H9 (cell line): ENCODE measurements around the gene R3HCC1L. TPM values are rescaled to one million over a fixed set of nuclear protein-coding genes. Genes with fewer than 3 reads are reported as not detected.

Experiments used
- DNase-seq: peaks from one replicate; pipeline ENCODE4 v3.0.0-alpha.2; 2017
- H2AFZ ChIP-seq: one replicate; pipeline ENCODE4 v1.6.1; 2013; ENCODE audit warnings: mild to moderate bottlenecking, low read length, control low read depth, moderate library complexity
- H2AK5ac ChIP-seq: 2 replicates; pipeline ENCODE4 v1.6.1; 2013; ENCODE audit warnings: low read length, control low read depth, mixed read lengths; ENCODE audit not compliant: insufficient read length
- H2BK120ac ChIP-seq: one replicate; pipeline ENCODE4 v1.6.1; 2013; ENCODE audit warnings: low read depth, mild to moderate bottlenecking, low read length, control low read depth, inconsistent platforms; ENCODE audit not compliant: poor library complexity, severe bottlenecking
- H2BK12ac ChIP-seq: 2 replicates; pipeline ENCODE4 v1.6.1; 2013; ENCODE audit warnings: low read length, control low read depth, mixed read lengths, low read depth; ENCODE audit not compliant: insufficient read length
- H2BK15ac ChIP-seq: 2 replicates; pipeline ENCODE4 v1.6.1; 2013; ENCODE audit warnings: low read depth, low read length, control low read depth
- H2BK20ac ChIP-seq: one replicate; pipeline ENCODE4 v1.6.1; 2013; ENCODE audit warnings: low read depth, mild to moderate bottlenecking, low read length, control low read depth, inconsistent platforms; ENCODE audit not compliant: poor library complexity, severe bottlenecking
- H2BK5ac ChIP-seq: 2 replicates; pipeline ENCODE4 v1.6.1; 2013; ENCODE audit warnings: low read length, control low read depth, mixed read lengths; ENCODE audit not compliant: insufficient read length
- H3K14ac ChIP-seq: 2 replicates; pipeline ENCODE4 v1.6.1; 2013; ENCODE audit warnings: low read length, control low read depth; ENCODE audit not compliant: insufficient read depth
- H3K18ac ChIP-seq: 2 replicates; pipeline ENCODE4 v1.6.1; 2013; ENCODE audit warnings: low read depth, mild to moderate bottlenecking, mixed read lengths, low read length, control low read depth; ENCODE audit not compliant: insufficient read length
- H3K23ac ChIP-seq: 2 replicates; pipeline ENCODE4 v1.6.1; 2013; ENCODE audit warnings: low read length, control low read depth, mixed read lengths, low read depth; ENCODE audit not compliant: insufficient read length
- H3K23me2 ChIP-seq: 2 replicates; pipeline ENCODE4 v1.6.1; 2013; ENCODE audit warnings: low read depth, mild to moderate bottlenecking, mixed read lengths, low read length, control low read depth; ENCODE audit not compliant: insufficient read length, poor library complexity, severe bottlenecking
- H3K27ac ChIP-seq: 2 replicates; pipeline ENCODE4 v1.5.1; 2013; ENCODE audit warnings: low read length, control low read depth, mixed read lengths, low read depth; ENCODE audit not compliant: insufficient read length
- H3K27me3 ChIP-seq: 2 replicates; pipeline ENCODE4 v1.6.1; 2013; ENCODE audit warnings: low read length, control low read depth, inconsistent platforms; ENCODE audit not compliant: insufficient read depth
- H3K4ac ChIP-seq: 2 replicates; pipeline ENCODE4 v1.6.1; 2013; ENCODE audit warnings: low read depth, mild to moderate bottlenecking, control low read depth, inconsistent platforms, low read length, moderate library complexity
- H3K4me1 ChIP-seq: 2 replicates; pipeline ENCODE4 v1.6.1; 2013; ENCODE audit warnings: low read length, control low read depth, inconsistent platforms; ENCODE audit not compliant: insufficient read depth
- H3K4me2 ChIP-seq: 2 replicates; pipeline ENCODE4 v1.6.1; 2013; ENCODE audit warnings: low read length, control low read depth, mixed read lengths; ENCODE audit not compliant: insufficient read length, insufficient read depth
- H3K56ac ChIP-seq: 2 replicates; pipeline ENCODE4 v1.6.1; 2013; ENCODE audit warnings: low read depth, mild to moderate bottlenecking, mixed read lengths, low read length, control low read depth; ENCODE audit not compliant: insufficient read length
- H3K79me1 ChIP-seq: 2 replicates; pipeline ENCODE4 v1.6.1; 2013; ENCODE audit warnings: low read depth, mild to moderate bottlenecking, moderate library complexity, low read length, control low read depth, inconsistent platforms; ENCODE audit not compliant: insufficient read depth, poor library complexity, severe bottlenecking
- H3K79me2 ChIP-seq: 2 replicates; pipeline ENCODE4 v1.6.1; 2013; ENCODE audit warnings: low read length, control low read depth, inconsistent platforms; ENCODE audit not compliant: insufficient read depth
- H3K9ac ChIP-seq: 2 replicates; pipeline ENCODE4 v1.6.1; 2013; ENCODE audit warnings: low read length, control low read depth, mixed read lengths; ENCODE audit not compliant: insufficient read length; ENCODE audit errors: extremely low read depth
- H3K9me3 ChIP-seq: one replicate; pipeline ENCODE4 v1.6.1; 2013; ENCODE audit warnings: low read depth, low read length, inconsistent platforms; ENCODE audit not compliant: control insufficient read depth
- H3T11ph ChIP-seq: one replicate; pipeline ENCODE4 v1.6.1; 2013; ENCODE audit warnings: mild to moderate bottlenecking, low read length, control low read depth, inconsistent platforms
- H4K20me1 ChIP-seq: one replicate; pipeline ENCODE4 v1.6.1; 2013; ENCODE audit not compliant: control insufficient read depth, insufficient read length, insufficient read depth
- H4K5ac ChIP-seq: 2 replicates; pipeline ENCODE4 v1.6.1; 2013; ENCODE audit warnings: low read depth, mild to moderate bottlenecking, mixed read lengths, low read length, control low read depth; ENCODE audit not compliant: insufficient read length
- H4K8ac ChIP-seq: replicated peaks from 2 replicates; pipeline ENCODE4 v1.6.1; 2013; ENCODE audit warnings: low read length, control low read depth, mixed read lengths, low read depth; ENCODE audit not compliant: insufficient read length
- H4K91ac ChIP-seq: 2 replicates; pipeline ENCODE4 v1.6.1; 2013; ENCODE audit warnings: low read depth, mild to moderate bottlenecking, moderate library complexity, mixed read lengths, low read length, control low read depth; ENCODE audit not compliant: insufficient read length
- H3K27ac Mint-ChIP-seq, 3 experiments: 2 replicates in 2 of 3; 3 replicates in 1 of 3; pipeline ENCODE4 v1.8.0; 2020 to 2021; ENCODE audit warnings: mixed read lengths in 3 of 3, mild to moderate bottlenecking in 1 of 3, moderate library complexity in 1 of 3
- H3K27me3 Mint-ChIP-seq: 2 replicates; pipeline ENCODE4 v1.8.0; 2021; ENCODE audit warnings: low read depth, mild to moderate bottlenecking, moderate library complexity, mixed read lengths
- H3K36me3 Mint-ChIP-seq, 3 experiments: 2 replicates in 2 of 3; 3 replicates in 1 of 3; pipeline ENCODE4 v1.8.0; 2020 to 2021; ENCODE audit warnings: low read depth in 3 of 3, mixed read lengths in 3 of 3; ENCODE audit not compliant: insufficient read depth in 1 of 3
- H3K4me1 Mint-ChIP-seq, 2 experiments: 2 replicates each; pipeline ENCODE4 v1.8.0; 2020; ENCODE audit warnings: mixed read lengths in 2 of 2
- H3K4me3 Mint-ChIP-seq, 2 experiments: 2 replicates in 1 of 2; 3 replicates in 1 of 2; pipeline ENCODE4 v1.8.0; 2020 to 2021; ENCODE audit warnings: mild to moderate bottlenecking in 2 of 2, mixed read lengths in 2 of 2, moderate library complexity in 1 of 2
- H3K9me3 Mint-ChIP-seq, 2 experiments: 2 replicates in 1 of 2; 3 replicates in 1 of 2; pipeline ENCODE4 v1.8.0; 2020; ENCODE audit warnings: mild to moderate bottlenecking in 2 of 2, mixed read lengths in 2 of 2, moderate library complexity in 1 of 2
- WGBS: extraction: QIAGEN DNeasy Blood & Tissue Kit; methylation state at CpG from one replicate; pipeline ENCODE4 v1.1.7; 2013; ENCODE audit warnings: missing lambda C conversion rate, low lambda C conversion rate, mixed read lengths; ENCODE audit not compliant: insufficient read length; ENCODE audit errors: extremely low coverage; 5-methylcytosine and 5-hydroxymethylcytosine counted together
- total RNA-seq: library from RNA; stranded (reverse); gene quantifications from 2 replicates; pipeline ENCODE4 v1.2.1, GENCODE V29; 2021
- TF ChIP-seq, protein P1 (sequence below): fragments of 200-600 bp; sonication (generic); conservative IDR thresholded peaks from 3 replicates; pipeline ENCODE4 v1.8.0; 2021; ENCODE audit warnings: antibody characterized with exemption, mild to moderate bottlenecking

Gene R3HCC1L
- total RNA-seq, 1 experiment from 2014 or later: 18.5 TPM

GRCh38 chr10:98205351-98205750 lies 70.9 kb downstream of the R3HCC1L start:
- H3K23me2 ChIP-seq: no peaks in the 10 kb centered on the region
- no peak overlapping the region for H3K4me3 Mint-ChIP-seq
- H2AFZ ChIP-seq: no peak overlapping the region
- H3K4ac ChIP-seq: no peak overlapping the region
- no peak overlapping the region for H2BK12ac ChIP-seq
- H2BK120ac ChIP-seq: no peak overlapping the region
- H3K23ac ChIP-seq: no peak overlapping the region
- no peak overlapping the region for H4K8ac ChIP-seq
- no peak overlapping the region for H3K18ac ChIP-seq
- H3K4me1 ChIP-seq: no peaks in the 10 kb centered on the region
- no peak overlapping the region for H3K27ac ChIP-seq
- H2BK20ac ChIP-seq: no peak overlapping the region
- no peak overlapping the region for H3K27ac Mint-ChIP-seq
- no peaks in the 10 kb centered on the region for H3K27me3 ChIP-seq
- H3K9ac ChIP-seq: no peak overlapping the region
- H3K4me1 Mint-ChIP-seq: no peaks in the 10 kb centered on the region
- no peaks in the 10 kb centered on the region for H3K79me1 ChIP-seq
- H2AK5ac ChIP-seq: no peak overlapping the region
- H3K79me2 ChIP-seq: no peaks in the 10 kb centered on the region
- no peak overlapping the region for H3K14ac ChIP-seq
- H2BK15ac ChIP-seq: no peak overlapping the region
- H3T11ph ChIP-seq: no peak overlapping the region
- no peaks in the 10 kb centered on the region for H3K27me3 Mint-ChIP-seq
- no peak overlapping the region for H3K4me2 ChIP-seq
- TF ChIP-seq, protein P1, sequence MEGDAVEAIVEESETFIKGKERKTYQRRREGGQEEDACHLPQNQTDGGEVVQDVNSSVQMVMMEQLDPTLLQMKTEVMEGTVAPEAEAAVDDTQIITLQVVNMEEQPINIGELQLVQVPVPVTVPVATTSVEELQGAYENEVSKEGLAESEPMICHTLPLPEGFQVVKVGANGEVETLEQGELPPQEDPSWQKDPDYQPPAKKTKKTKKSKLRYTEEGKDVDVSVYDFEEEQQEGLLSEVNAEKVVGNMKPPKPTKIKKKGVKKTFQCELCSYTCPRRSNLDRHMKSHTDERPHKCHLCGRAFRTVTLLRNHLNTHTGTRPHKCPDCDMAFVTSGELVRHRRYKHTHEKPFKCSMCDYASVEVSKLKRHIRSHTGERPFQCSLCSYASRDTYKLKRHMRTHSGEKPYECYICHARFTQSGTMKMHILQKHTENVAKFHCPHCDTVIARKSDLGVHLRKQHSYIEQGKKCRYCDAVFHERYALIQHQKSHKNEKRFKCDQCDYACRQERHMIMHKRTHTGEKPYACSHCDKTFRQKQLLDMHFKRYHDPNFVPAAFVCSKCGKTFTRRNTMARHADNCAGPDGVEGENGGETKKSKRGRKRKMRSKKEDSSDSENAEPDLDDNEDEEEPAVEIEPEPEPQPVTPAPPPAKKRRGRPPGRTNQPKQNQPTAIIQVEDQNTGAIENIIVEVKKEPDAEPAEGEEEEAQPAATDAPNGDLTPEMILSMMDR: no peak
- no peak overlapping the region for H4K5ac ChIP-seq
- no peak overlapping the region for H2BK5ac ChIP-seq
- no peak overlapping the region for H4K91ac ChIP-seq
- WGBS: no CpG with 5 or more reads among the region's 2 CpGs
- H3K9me3 ChIP-seq: no peaks in the 10 kb centered on the region
- no peak overlapping the region for H3K56ac ChIP-seq
- no peaks in the 10 kb centered on the region for H4K20me1 ChIP-seq
- DNase-seq: no peak
- H3K9me3 Mint-ChIP-seq: no peaks in the 10 kb centered on the region
- H3K36me3 Mint-ChIP-seq: peaks cover 0 to 17% (median 11%) of the 10 kb centered on the region in 3 experiments; a peak in 4 of 7 replicates
